GM15510 (cell line): ENCODE data around the gene PCDH9.

Source experiments
- POLR2A ChIP-seq: IDR thresholded peaks from 3 replicates; pipeline ENCODE4 v1.6.1; 2011; ENCODE audit warnings: borderline replicate concordance; ENCODE audit not compliant: insufficient read length; ENCODE audit errors: extremely low read depth

Gene PCDH9

GRCh38 chr13:67229481-67230403 is at the start of gene PCDH9:
Gene PCDH9, minus strand, starts transcription at chr13:67230336. Its CDS starts 1,896 bp downstream, at chr13:67228440.
- TF ChIP-seq POLR2A: no peak

GRCh38 chr13:67278235-67278634 is 48.1 kb upstream of the PCDH9 start:
- TF ChIP-seq POLR2A: no peak

GRCh38 chr13:67277581-67277980 is 47.4 kb upstream of the PCDH9 start:
- TF ChIP-seq POLR2A: no peak

- TF ChIP-seq POLR2A: no peak
Measured at GRCh38 chr13:67275351-67275960, 45.3 kb upstream of the PCDH9 start.

GRCh38 chr13:67273001-67273400 is 42.9 kb upstream of the PCDH9 start:
- no peak for TF ChIP-seq POLR2A

GRCh38 chr13:67267136-67267535 is 37.0 kb upstream of the PCDH9 start:
- TF ChIP-seq POLR2A: no peak

GRCh38 chr13:67259208-67259607 is 29.1 kb upstream of the PCDH9 start:
- TF ChIP-seq POLR2A: no peak

GRCh38 chr13:67258482-67258881 is 28.3 kb upstream of the PCDH9 start:
- TF ChIP-seq POLR2A: no peak

- no peak for TF ChIP-seq POLR2A
Measured at GRCh38 chr13:67238861-67239260, 8.7 kb upstream of the PCDH9 start.

GRCh38 chr13:67238277-67238859 is 8.2 kb upstream of the PCDH9 start:
- TF ChIP-seq POLR2A: no peak

- TF ChIP-seq POLR2A: no peak
Measured at GRCh38 chr13:67235265-67235664, 5.1 kb upstream of the PCDH9 start.

GRCh38 chr13:67232384-67232783 is 2.2 kb upstream of the PCDH9 start:
- no peak for TF ChIP-seq POLR2A

GRCh38 chr13:67231289-67232000 is 1.3 kb upstream of the PCDH9 start:
- no peak for TF ChIP-seq POLR2A

- no peak for TF ChIP-seq POLR2A
Measured at GRCh38 chr13:67230404-67231288, 510 bp upstream of the PCDH9 start.
